HFFc6 (cell line): ENCODE results near the gene TUFT1. TPM values are rescaled to one million over a fixed set of nuclear protein-coding genes. Genes with fewer than 3 reads are reported as not detected.

Experiments used
- DNase-seq: peaks from one replicate; pipeline ENCODE4 v3.0.0-alpha.2; 2018
- H3K27ac Mint-ChIP-seq: 2 replicates; pipeline ENCODE4 v1.8.0; 2020; ENCODE audit warnings: mild to moderate bottlenecking, mixed read lengths
- H3K27me3 Mint-ChIP-seq: 2 replicates; pipeline ENCODE4 v1.8.0; 2021; ENCODE audit warnings: mild to moderate bottlenecking, moderate library complexity, mixed read lengths; ENCODE audit not compliant: insufficient read depth
- H3K36me3 Mint-ChIP-seq: 2 replicates; pipeline ENCODE4 v1.8.0; 2021; ENCODE audit warnings: low read depth, mixed read lengths
- H3K4me1 Mint-ChIP-seq: 2 replicates; pipeline ENCODE4 v1.8.0; 2020; ENCODE audit warnings: low read depth, mixed read lengths
- H3K4me3 Mint-ChIP-seq: 2 replicates; pipeline ENCODE4 v1.8.0; 2020; ENCODE audit warnings: mild to moderate bottlenecking, moderate library complexity, mixed read lengths
- H3K9me3 Mint-ChIP-seq: 2 replicates; pipeline ENCODE4 v1.8.0; 2020; ENCODE audit warnings: mild to moderate bottlenecking, mixed read lengths
- total RNA-seq, 6 experiments: library from RNA; stranded (reverse); fragmentation: NEBNext Ultra II Directional; extraction: Animal tissue kit (Norgen Biotek cat#: 25700); gene quantifications; 2 replicates in 1 of 6; 3 replicates in 5 of 6; pipeline ENCODE4 v1.2.3, GENCODE V29; 2021
- TF ChIP-seq, protein P1 (sequence below): fragments of 200-600 bp; sonication (generic); IDR thresholded peaks from 2 replicates; pipeline ENCODE4 v1.5.0; 2021; ENCODE audit warnings: antibody characterized with exemption, mild to moderate bottlenecking

TUFT1 gene
- total RNA-seq, 6 experiments from 2014 or later, result 6.5 to 20.2 (median 7.3) TPM

DNA sequence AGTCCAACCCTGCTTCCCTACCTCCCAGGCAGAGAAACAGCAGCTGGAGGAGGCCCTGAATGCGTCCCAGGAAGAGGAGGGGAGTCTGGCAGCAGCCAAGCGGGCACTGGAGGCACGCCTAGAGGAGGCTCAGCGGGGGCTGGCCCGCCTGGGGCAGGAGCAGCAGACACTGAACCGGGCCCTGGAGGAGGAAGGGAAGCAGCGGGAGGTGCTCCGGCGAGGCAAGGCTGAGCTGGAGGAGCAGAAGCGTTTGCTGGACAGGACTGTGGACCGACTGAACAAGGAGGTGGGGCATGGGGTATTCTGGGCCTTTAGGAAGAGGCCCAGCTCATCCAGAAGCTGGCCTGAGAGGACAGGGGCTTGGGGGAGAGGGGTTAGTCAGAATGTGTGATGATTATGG is 9.6 kb upstream of the TUFT1 start:
- TF ChIP-seq, protein P1, sequence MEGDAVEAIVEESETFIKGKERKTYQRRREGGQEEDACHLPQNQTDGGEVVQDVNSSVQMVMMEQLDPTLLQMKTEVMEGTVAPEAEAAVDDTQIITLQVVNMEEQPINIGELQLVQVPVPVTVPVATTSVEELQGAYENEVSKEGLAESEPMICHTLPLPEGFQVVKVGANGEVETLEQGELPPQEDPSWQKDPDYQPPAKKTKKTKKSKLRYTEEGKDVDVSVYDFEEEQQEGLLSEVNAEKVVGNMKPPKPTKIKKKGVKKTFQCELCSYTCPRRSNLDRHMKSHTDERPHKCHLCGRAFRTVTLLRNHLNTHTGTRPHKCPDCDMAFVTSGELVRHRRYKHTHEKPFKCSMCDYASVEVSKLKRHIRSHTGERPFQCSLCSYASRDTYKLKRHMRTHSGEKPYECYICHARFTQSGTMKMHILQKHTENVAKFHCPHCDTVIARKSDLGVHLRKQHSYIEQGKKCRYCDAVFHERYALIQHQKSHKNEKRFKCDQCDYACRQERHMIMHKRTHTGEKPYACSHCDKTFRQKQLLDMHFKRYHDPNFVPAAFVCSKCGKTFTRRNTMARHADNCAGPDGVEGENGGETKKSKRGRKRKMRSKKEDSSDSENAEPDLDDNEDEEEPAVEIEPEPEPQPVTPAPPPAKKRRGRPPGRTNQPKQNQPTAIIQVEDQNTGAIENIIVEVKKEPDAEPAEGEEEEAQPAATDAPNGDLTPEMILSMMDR, result no peak
- H3K36me3 Mint-ChIP-seq, result no peaks in the 10 kb centered on the region
- no peak overlapping the region for H3K4me3 Mint-ChIP-seq
- H3K9me3 Mint-ChIP-seq, result no peaks in the 10 kb centered on the region
- H3K27ac Mint-ChIP-seq, result no peak overlapping the region
- peaks cover 11% of the 10 kb centered on the region for H3K4me1 Mint-ChIP-seq
- peaks cover 15% of the 10 kb centered on the region for H3K27me3 Mint-ChIP-seq
- DNase-seq, result no peak

DNA sequence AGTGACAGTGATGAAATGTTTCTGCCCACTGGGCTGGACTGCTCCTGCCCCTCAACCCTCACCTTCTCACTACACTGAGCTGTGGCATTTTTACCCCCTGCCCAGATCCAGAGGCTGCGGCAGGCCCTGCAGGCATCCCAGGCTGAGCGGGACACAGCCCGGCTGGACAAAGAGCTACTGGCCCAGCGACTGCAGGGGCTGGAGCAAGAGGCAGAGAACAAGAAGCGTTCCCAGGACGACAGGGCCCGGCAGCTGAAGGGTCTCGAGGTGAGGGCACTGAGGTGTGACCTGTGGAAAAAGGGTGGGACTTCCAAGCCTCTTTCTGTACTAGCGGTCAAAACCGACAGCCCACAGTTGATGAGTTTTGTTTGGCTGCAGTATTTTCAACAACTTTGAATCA is 6.2 kb upstream of the TUFT1 start:
- DNase-seq, result no peak
- Mint-ChIP-seq H3K9me3 (no peaks in the 10 kb centered on the region), H3K4me3 (no peak overlapping the region), H3K27me3 (peaks cover 10% of the 10 kb centered on the region), H3K36me3 (no peaks in the 10 kb centered on the region), H3K4me1 (peaks cover 45% of the 10 kb centered on the region), H3K27ac (no peak overlapping the region)
- TF ChIP-seq, protein P1, result no peak

- Mint-ChIP-seq H3K4me1 (peaks cover 51% of the 10 kb centered on the region), H3K27me3 (peaks cover 4% of the 10 kb centered on the region), H3K36me3 (no peaks in the 10 kb centered on the region), H3K4me3 (no peak overlapping the region; the same call in 1 of the 2 replicates), H3K27ac (peak overlapping the region; percentile 71), H3K9me3 (no peaks in the 10 kb centered on the region)
- TF ChIP-seq, protein P1, result peak; percentile 96
- DNase-seq, result peak; percentile 72
Measured at GRCh38 chr1:151534662-151535278, 5.3 kb upstream of the TUFT1 start.

GRCh38 chr1:151535326-151536271 is 4.5 kb upstream of the TUFT1 start:
- Mint-ChIP-seq H3K27ac (peak overlapping the region; percentile 91), H3K4me3 (no peak overlapping the region; the same call in 1 of the 2 replicates), H3K36me3 (no peaks in the 10 kb centered on the region), H3K4me1 (peaks cover 54% of the 10 kb centered on the region), H3K9me3 (no peaks in the 10 kb centered on the region), H3K27me3 (peaks cover 4% of the 10 kb centered on the region)
- peak; percentile 32 for DNase-seq
- TF ChIP-seq, protein P1, result 0 out of 2 replicates have a peak, but pooled peaks have one; percentile 5

GRCh38 chr1:151536499-151536898 is 3.6 kb upstream of the TUFT1 start:
- Mint-ChIP-seq H3K9me3 (no peaks in the 10 kb centered on the region), H3K27ac (peak overlapping the region; percentile 91), H3K4me3 (peak overlapping the region; percentile 37; the same call in 1 of the 2 replicates), H3K4me1 (peaks cover 63% of the 10 kb centered on the region), H3K27me3 (peaks cover 6% of the 10 kb centered on the region), H3K36me3 (no peaks in the 10 kb centered on the region)
- TF ChIP-seq, protein P1, result no peak
- DNase-seq, result no peak
